Measurements from ENCODE around the gene CD6.

Gene CD6

DNA sequence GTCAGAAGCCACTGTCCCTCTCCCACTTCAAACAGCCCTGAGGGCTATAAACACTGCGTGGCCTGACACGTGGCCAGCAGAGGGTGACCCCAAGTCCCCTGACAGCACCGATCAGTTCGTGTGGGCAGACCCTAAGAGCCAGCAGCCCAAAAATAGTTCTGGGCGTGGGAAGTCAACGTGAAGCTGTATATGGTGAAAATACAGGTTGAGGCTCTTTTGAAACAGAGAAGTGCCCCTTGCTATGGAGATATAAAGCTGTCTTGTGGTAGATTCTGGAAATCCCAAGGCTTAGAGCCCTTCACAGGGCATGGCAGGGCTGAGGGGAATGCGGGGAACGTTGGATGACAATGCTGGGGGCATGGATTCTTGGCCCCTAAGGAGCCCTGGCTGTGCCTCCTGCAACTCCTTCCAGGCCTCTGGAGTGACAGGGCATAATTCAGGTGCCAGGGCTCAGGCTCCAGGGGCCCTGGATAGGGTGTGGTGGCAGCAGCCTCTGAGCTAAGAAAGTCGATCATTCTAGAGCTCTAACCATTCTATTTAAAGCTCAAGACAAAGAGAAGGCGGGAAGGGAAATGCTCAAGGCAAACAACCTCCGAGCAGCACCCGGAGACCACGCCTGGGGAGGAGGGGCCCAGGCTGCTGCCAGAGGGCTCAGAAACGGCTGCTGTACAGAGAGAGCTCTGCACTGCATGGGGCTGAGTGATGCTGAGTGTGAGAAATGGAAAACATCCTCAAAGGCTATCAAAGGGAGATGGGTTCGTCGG is 70.5 kb downstream of the CD6 start:
- Histone ChIP-seq H3K27ac (ENCODE audit: low read depth, low read length) (no peak overlapping the region), H3K9me3 (ENCODE audit: low read length) (no peaks in the 10 kb centered on the region), H3K4me1 (ENCODE audit: insufficient read depth, low read length) (peaks cover 7% of the 10 kb centered on the region), H3K4me3 (ENCODE audit: low read depth in 1 of 2, low read length in 2 of 2) (no peak overlapping the region), H3K27me3 (ENCODE audit: control insufficient read depth in 1 of 2, insufficient read depth in 2 of 2, low read length in 2 of 2) (no peaks in the 10 kb centered on the region), H3K36me3 (ENCODE audit: insufficient read depth, low read length) (no peaks in the 10 kb centered on the region), H3K9ac (ENCODE audit: low read length) (no peak overlapping the region)

DNA sequence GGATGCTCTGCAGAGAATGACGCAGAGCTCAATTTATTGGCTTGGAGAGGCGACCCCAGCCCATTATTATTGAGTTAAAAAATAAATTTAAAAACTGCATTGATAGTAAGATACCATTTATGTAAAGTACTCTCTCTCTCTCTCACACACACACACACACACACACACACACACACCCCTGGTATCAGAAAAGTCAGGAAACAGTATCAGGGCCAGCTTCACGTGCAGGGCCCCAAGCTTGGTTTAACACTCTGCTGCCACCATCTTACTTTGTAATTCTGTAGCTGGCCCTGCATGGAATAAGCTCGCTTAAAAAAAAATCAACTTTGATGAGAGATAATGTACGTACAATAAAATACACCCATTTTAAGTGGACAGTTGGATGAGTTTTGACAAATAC is 71.1 kb downstream of the CD6 start:
- no peaks in the 10 kb centered on the region for H3K27me3 ChIP-seq (ENCODE audit: control insufficient read depth in 1 of 2, insufficient read depth in 2 of 2, low read length in 2 of 2)
- H3K27ac ChIP-seq (ENCODE audit: low read depth, low read length): no peak overlapping the region
- no peak overlapping the region for H3K4me3 ChIP-seq (ENCODE audit: low read depth in 1 of 2, low read length in 2 of 2)
- no peak overlapping the region for H3K9ac ChIP-seq (ENCODE audit: low read length)
- no peaks in the 10 kb centered on the region for H3K36me3 ChIP-seq (ENCODE audit: insufficient read depth, low read length)
- no peaks in the 10 kb centered on the region for H3K9me3 ChIP-seq (ENCODE audit: low read length)
- peaks cover 7% of the 10 kb centered on the region for H3K4me1 ChIP-seq (ENCODE audit: insufficient read depth, low read length)

DNA sequence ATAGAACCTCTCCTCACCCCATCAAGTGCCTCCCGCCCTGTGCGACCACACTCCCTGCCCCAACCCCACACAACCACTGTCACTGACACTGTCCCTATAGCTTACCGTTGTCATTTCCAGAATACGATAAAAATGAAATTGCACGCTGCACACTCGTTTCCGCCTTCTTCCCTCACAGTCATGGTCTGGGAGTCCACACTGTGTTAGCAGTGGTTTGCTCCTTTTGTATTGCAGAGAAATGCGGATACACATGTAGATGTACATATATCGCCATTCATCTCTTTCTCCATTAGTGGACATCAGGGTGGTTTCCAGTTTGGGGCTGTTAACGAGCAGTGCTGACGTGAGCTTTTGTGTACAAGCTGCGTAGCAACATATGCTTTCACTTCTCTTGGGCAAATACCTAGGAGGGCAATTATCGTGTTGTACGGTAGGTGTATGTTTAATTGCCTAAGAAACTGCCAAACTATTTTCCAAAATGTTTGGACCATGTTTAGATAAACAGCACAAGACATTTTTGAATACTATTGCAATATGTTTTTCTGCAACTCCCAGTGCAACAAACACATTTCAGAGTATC is 71.6 kb downstream of the CD6 start:
- H3K27me3 ChIP-seq (ENCODE audit: control insufficient read depth in 1 of 2, insufficient read depth in 2 of 2, low read length in 2 of 2): no peaks in the 10 kb centered on the region
- H3K27ac ChIP-seq (ENCODE audit: low read depth, low read length): no peak overlapping the region
- H3K4me3 ChIP-seq (ENCODE audit: low read depth in 1 of 2, low read length in 2 of 2): no peak overlapping the region
- H3K4me1 ChIP-seq (ENCODE audit: insufficient read depth, low read length): peaks cover 7% of the 10 kb centered on the region
- H3K9me3 ChIP-seq (ENCODE audit: low read length): no peaks in the 10 kb centered on the region
- H3K36me3 ChIP-seq (ENCODE audit: insufficient read depth, low read length): no peaks in the 10 kb centered on the region
- H3K9ac ChIP-seq (ENCODE audit: low read length): no peak overlapping the region

DNA sequence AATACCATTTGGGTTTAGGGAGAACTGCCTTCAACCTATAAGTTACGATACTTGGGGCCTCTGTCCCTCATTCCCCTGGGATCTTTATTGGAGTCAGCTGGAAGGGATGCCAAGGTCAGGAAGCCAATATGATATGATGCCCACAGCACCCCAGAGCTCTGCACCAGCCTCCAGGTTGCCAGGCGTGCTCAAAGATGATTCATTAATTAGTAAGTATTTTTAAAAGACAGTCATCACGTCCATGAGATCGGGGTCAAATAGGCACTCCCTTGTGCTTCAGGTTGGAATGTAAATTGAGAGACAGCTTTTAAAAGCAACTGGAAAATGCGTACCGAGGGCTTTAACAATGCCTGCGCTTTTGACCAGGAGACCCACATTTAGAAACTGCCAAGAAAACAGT is 73.8 kb downstream of the CD6 start:
- Histone ChIP-seq H3K27ac (ENCODE audit: low read depth, low read length) (no peak overlapping the region), H3K9ac (ENCODE audit: low read length) (no peak overlapping the region), H3K4me1 (ENCODE audit: insufficient read depth, low read length) (peaks cover 7% of the 10 kb centered on the region), H3K36me3 (ENCODE audit: insufficient read depth, low read length) (no peaks in the 10 kb centered on the region), H3K27me3 (ENCODE audit: control insufficient read depth in 1 of 2, insufficient read depth in 2 of 2, low read length in 2 of 2) (no peaks in the 10 kb centered on the region), H3K9me3 (ENCODE audit: low read length) (no peaks in the 10 kb centered on the region), H3K4me3 (ENCODE audit: low read depth in 1 of 2, low read length in 2 of 2) (no peak overlapping the region)

DNA sequence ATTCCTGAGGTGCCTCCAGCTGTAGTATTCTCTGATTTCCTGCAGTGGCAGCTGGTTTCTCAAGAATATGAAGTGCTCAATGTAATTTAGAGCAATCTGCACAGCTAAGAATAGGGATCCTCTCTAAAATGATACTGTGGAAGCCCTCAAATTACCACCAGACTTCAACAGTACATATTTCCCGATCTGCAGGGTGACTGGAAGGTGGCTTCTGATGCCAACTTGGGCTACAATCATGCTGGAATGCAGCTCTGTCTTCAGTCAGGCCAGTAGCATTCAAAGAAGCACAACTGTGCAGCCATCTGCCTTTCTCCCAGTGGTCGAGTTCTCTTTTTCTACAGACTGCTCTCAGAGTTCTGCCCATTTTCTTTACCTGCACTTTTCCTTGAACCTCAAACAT is 75.4 kb downstream of the CD6 start:
- H3K4me3 ChIP-seq (ENCODE audit: low read depth in 1 of 2, low read length in 2 of 2): no peak overlapping the region
- no peak overlapping the region for H3K27ac ChIP-seq (ENCODE audit: low read depth, low read length)
- H3K27me3 ChIP-seq (ENCODE audit: control insufficient read depth in 1 of 2, insufficient read depth in 2 of 2, low read length in 2 of 2): no peaks in the 10 kb centered on the region
- H3K36me3 ChIP-seq (ENCODE audit: insufficient read depth, low read length): no peaks in the 10 kb centered on the region
- H3K4me1 ChIP-seq (ENCODE audit: insufficient read depth, low read length): peaks cover 5% of the 10 kb centered on the region
- H3K9ac ChIP-seq (ENCODE audit: low read length): no peak overlapping the region
- no peaks in the 10 kb centered on the region for H3K9me3 ChIP-seq (ENCODE audit: low read length)

DNA sequence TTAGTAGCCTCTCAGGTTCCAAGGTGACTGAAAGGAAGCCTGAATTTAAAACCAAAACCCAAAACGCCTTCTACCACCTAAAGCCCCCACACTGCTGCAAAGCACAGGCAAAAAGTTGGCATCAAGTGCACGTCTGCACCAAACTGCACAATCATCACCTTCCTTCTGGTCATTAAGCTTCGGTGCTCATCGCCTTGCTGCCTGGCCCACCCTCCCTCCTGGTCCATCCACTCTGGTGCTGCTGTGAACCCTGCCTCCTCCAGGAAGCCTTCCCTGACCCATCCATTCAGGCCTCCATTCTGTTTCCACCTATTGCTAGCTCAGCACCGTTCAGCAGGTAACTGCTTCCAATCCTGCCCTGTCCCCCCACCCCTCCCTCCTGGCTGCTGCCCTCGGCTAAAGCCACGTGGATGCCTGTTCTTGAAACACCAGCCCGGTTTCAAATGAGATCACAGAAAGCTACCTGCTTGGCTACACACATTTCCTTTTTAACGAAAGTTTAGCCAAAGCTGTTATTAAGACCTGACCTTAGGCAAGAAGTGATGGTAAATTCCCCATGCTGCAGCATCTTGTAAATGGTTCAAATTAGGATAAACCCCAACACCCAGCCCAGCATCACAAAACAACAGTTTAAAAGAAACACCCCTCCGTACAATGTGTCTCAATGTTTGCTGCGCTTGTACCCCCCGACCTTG is 77.0 kb downstream of the CD6 start:
- Histone ChIP-seq H3K9me3 (ENCODE audit: low read length) (no peaks in the 10 kb centered on the region), H3K36me3 (ENCODE audit: insufficient read depth, low read length) (no peaks in the 10 kb centered on the region), H3K4me3 (ENCODE audit: low read depth in 1 of 2, low read length in 2 of 2) (no peak overlapping the region), H3K27me3 (ENCODE audit: control insufficient read depth in 1 of 2, insufficient read depth in 2 of 2, low read length in 2 of 2) (no peaks in the 10 kb centered on the region), H3K4me1 (ENCODE audit: insufficient read depth, low read length) (no peaks in the 10 kb centered on the region), H3K9ac (ENCODE audit: low read length) (no peak overlapping the region), H3K27ac (ENCODE audit: low read depth, low read length) (no peak overlapping the region)

DNA sequence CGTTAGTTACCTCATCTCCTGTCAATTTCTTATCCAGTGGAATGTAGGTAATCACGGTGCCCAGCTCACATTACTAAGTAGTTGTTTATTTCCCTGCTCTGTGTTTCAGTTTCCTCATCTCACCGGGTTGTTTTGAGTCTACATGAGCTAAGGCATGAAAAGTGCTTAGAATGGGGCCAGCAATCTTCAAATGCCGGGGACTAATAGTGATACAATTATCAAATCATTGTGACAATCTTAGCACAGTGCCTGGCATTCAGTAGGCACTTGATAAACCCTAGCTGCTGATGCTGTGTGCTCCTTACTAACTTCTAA is 77.5 kb downstream of the CD6 start:
- Histone ChIP-seq H3K4me1 (ENCODE audit: insufficient read depth, low read length) (no peaks in the 10 kb centered on the region), H3K9ac (ENCODE audit: low read length) (no peak overlapping the region), H3K27ac (ENCODE audit: low read depth, low read length) (no peak overlapping the region), H3K36me3 (ENCODE audit: insufficient read depth, low read length) (no peaks in the 10 kb centered on the region), H3K9me3 (ENCODE audit: low read length) (no peaks in the 10 kb centered on the region), H3K27me3 (ENCODE audit: control insufficient read depth in 1 of 2, insufficient read depth in 2 of 2, low read length in 2 of 2) (no peaks in the 10 kb centered on the region), H3K4me3 (ENCODE audit: low read depth in 1 of 2, low read length in 2 of 2) (no peak overlapping the region)

DNA sequence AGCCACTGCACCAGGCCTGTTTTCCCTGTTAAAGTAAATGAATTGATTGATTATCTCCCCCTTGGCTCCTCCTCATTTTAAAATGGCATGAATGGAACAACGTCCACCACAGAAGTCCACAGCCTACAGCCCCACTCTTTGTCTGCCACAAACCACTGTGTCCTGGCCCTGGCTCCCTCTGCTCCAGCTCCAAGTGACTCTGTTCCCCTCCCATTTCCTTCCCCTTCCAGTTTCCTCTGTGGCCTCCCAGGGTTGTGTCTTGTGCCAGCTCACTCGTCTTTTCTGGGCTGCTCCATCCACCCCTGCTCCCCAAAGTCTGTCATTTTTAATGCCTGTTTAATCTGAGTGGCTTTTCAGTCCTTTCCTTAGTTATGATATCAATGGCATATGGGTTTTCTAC is 78.4 kb downstream of the CD6 start:
- no peaks in the 10 kb centered on the region for H3K4me1 ChIP-seq (ENCODE audit: insufficient read depth, low read length)
- no peaks in the 10 kb centered on the region for H3K36me3 ChIP-seq (ENCODE audit: insufficient read depth, low read length)
- H3K9me3 ChIP-seq (ENCODE audit: low read length): no peaks in the 10 kb centered on the region
- no peak overlapping the region for H3K9ac ChIP-seq (ENCODE audit: low read length)
- no peaks in the 10 kb centered on the region for H3K27me3 ChIP-seq (ENCODE audit: control insufficient read depth in 1 of 2, insufficient read depth in 2 of 2, low read length in 2 of 2)
- no peak overlapping the region for H3K27ac ChIP-seq (ENCODE audit: low read depth, low read length)
- H3K4me3 ChIP-seq (ENCODE audit: low read depth in 1 of 2, low read length in 2 of 2): no peak overlapping the region

DNA sequence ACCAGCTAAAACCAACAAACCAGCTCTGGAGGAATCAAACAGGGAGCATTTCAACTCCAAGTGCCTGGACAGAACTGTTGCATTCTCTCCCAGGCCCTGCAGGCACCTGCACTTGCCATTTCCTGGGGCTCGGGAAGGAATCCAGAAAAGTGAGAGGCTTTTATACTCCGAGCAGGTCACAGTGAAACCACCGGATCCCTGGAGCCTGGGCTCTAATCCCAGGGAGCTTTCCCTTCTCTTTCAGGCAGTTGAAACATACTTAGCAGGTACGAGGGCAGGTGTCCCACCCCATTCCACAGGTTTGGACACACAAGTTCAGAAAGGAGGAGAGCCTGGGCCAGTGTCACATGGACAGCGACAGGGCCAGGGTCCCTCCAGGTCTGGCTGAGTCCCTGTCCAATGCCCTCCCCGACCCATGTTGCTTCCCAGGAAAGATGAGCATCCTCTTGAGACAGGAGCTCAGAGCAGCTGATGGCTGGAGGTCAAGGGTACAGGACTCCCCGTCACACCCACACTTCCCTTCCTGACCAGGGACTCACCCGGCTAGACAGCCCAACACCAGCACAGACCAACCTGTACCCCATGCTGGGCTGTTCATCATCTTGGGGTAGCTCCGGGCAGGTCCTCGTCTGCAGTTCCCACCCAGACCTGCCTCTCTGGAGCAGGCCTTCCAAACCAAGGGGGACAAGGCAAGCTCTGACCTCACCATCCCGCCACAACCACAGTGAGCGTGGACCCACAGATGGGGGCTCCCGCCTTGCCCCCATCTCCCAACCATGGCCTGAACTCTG is 80.9 kb downstream of the CD6 start:
- H3K27me3 ChIP-seq (ENCODE audit: control insufficient read depth in 1 of 2, insufficient read depth in 2 of 2, low read length in 2 of 2): no peaks in the 10 kb centered on the region
- no peak overlapping the region for H3K4me3 ChIP-seq (ENCODE audit: low read depth in 1 of 2, low read length in 2 of 2)
- no peaks in the 10 kb centered on the region for H3K9me3 ChIP-seq (ENCODE audit: low read length)
- no peak overlapping the region for H3K9ac ChIP-seq (ENCODE audit: low read length)
- no peaks in the 10 kb centered on the region for H3K4me1 ChIP-seq (ENCODE audit: insufficient read depth, low read length)
- no peak overlapping the region for H3K27ac ChIP-seq (ENCODE audit: low read depth, low read length)
- no peaks in the 10 kb centered on the region for H3K36me3 ChIP-seq (ENCODE audit: insufficient read depth, low read length)

DNA sequence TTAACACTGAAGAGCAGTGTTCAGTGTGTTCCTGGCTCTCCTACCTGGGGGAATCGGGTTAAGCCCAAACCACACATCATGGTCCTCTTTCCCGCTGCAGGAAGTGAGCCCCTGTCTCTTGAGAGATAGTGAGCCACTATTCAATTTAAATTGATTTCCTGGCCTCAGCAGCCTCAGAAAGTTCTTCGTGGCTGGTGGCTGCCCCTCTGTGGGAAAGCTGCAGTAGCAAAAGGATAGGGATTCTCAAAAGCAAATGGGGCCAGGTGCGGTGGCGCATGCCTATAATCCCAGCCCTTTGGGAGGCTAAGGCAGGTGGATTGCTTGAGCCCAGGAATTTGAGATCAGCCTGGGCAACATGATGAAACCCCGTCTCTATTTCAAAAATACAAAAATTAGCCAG is 81.7 kb downstream of the CD6 start:
- no peaks in the 10 kb centered on the region for H3K27me3 ChIP-seq (ENCODE audit: control insufficient read depth in 1 of 2, insufficient read depth in 2 of 2, low read length in 2 of 2)
- no peak overlapping the region for H3K4me3 ChIP-seq (ENCODE audit: low read depth in 1 of 2, low read length in 2 of 2)
- H3K4me1 ChIP-seq (ENCODE audit: insufficient read depth, low read length): no peaks in the 10 kb centered on the region
- no peak overlapping the region for H3K27ac ChIP-seq (ENCODE audit: low read depth, low read length)
- no peaks in the 10 kb centered on the region for H3K9me3 ChIP-seq (ENCODE audit: low read length)
- H3K36me3 ChIP-seq (ENCODE audit: insufficient read depth, low read length): no peaks in the 10 kb centered on the region
- H3K9ac ChIP-seq (ENCODE audit: low read length): no peak overlapping the region

DNA sequence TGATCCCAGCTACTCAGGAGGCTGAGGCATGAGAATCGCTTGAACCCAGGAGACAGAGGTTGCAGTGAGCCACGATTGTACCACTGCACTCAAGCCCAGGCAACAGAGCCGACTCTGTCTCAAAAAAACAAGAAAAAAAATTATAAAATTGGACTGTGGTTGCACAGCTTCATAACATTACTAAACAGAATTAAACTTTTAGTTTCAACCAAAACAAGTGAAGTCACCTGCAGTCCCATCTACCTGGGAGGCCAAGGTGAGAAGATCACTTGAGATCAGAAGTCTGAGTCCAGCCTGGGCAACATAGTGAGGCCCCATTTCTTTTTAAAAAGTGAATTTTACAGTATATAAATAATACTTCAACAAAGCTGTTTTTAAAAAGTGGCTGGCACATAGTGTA is 83.0 kb downstream of the CD6 start:
- no peaks in the 10 kb centered on the region for H3K36me3 ChIP-seq (ENCODE audit: insufficient read depth, low read length)
- no peaks in the 10 kb centered on the region for H3K27me3 ChIP-seq (ENCODE audit: control insufficient read depth in 1 of 2, insufficient read depth in 2 of 2, low read length in 2 of 2)
- no peaks in the 10 kb centered on the region for H3K9me3 ChIP-seq (ENCODE audit: low read length)
- no peak overlapping the region for H3K9ac ChIP-seq (ENCODE audit: low read length)
- H3K4me3 ChIP-seq (ENCODE audit: low read depth in 1 of 2, low read length in 2 of 2): no peak overlapping the region
- no peaks in the 10 kb centered on the region for H3K4me1 ChIP-seq (ENCODE audit: insufficient read depth, low read length)
- H3K27ac ChIP-seq (ENCODE audit: low read depth, low read length): no peak overlapping the region

Data from muscle layer of colon (tissue), 2 donors.